Effector CD4-positive, alpha-beta T cell (primary cell): ENCODE results near the gene DTNA.
"Not testable (repeated sequence)": the region's sequence is repeated elsewhere in the genome, so short reads cannot be mapped to it uniquely, and the experiment has no call there.

Experiments
- DNase-seq: peaks from one replicate; pipeline ENCODE4 v3.0.0-alpha.2; 2020

The DTNA gene

GRCh38 chr18:34726286-34727004 is 16.3 kb downstream of the DTNA start:
- no peak for DNase-seq

DNA sequence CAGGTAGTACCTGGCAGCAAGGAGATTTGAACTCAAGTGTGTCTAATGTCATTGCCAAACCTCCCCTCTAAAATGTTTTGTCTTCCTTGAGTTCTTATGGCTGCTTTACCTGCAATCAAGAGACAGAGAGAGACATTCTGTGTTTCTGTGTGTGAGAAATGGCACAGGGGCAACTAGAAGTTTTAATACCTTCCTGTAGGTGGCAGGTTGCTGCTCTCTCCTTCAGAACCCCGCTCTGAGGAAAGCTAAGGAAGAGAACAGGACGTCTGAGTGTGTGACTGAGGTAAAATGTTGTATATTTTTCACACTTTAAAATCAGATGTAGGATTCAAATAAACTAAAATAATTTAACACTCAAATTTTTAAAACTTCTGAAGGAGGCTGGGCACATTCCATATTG is 19.2 kb downstream of the DTNA start:
- no peak for DNase-seq

- DNase-seq, result no peak
These were observed 19.8 kb downstream of the DTNA start for GRCh38 chr18:34729740-34730355.

DNA sequence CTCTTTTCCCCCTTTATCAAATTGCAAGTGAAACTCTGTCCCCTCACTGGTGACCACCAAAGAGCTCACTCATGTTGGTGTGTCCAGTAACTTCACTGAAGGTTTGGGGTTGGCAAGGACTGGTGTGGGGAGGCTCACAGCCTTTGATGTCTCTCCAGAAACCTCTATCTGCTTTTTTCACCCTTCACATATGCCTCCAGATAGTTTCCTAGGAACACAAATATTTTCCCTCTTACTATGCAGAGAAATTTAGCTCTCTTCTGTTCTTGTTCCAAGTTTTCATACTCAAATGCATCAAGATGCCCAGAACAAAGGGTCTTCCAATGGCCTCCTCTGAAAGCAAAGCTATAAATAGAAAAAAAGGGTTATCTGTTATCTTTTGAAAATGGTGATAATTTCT is 20.7 kb downstream of the DTNA start:
- DNase-seq, result no peak

GRCh38 chr18:34734056-34734455 is 24.0 kb downstream of the DTNA start:
- no peak for DNase-seq

- not testable (repeated sequence) for DNase-seq
These were observed 24.4 kb downstream of the DTNA start for GRCh38 chr18:34734526-34734925.

- no peak for DNase-seq
These were observed 28.2 kb downstream of the DTNA start for GRCh38 chr18:34738175-34738894.

GRCh38 chr18:34740101-34740500 is 30.0 kb downstream of the DTNA start:
- no peak for DNase-seq

- DNase-seq, result no peak
These were observed 30.6 kb downstream of the DTNA start for GRCh38 chr18:34740724-34741123.

GRCh38 chr18:34741401-34741800 is 31.3 kb downstream of the DTNA start:
- DNase-seq, result no peak

GRCh38 chr18:34742891-34743341 is 32.8 kb downstream of the DTNA start:
- no peak for DNase-seq

- no peak for DNase-seq
These were observed 34.5 kb downstream of the DTNA start for GRCh38 chr18:34744569-34744968.

GRCh38 chr18:34746614-34747013 is 36.5 kb downstream of the DTNA start:
- DNase-seq, result no peak

- no peak for DNase-seq
These were observed 39.6 kb downstream of the DTNA start for GRCh38 chr18:34749721-34750120.

GRCh38 chr18:34752056-34752455 is 42.0 kb downstream of the DTNA start:
- no peak for DNase-seq

GRCh38 chr18:34754300-34754699 is 44.2 kb downstream of the DTNA start:
- no peak for DNase-seq

- no peak for DNase-seq
These were observed 47.6 kb downstream of the DTNA start for GRCh38 chr18:34757666-34758065.

GRCh38 chr18:34758378-34758948 is 48.4 kb downstream of the DTNA start:
- no peak for DNase-seq

GRCh38 chr18:34760444-34760843 is 50.3 kb downstream of the DTNA start:
- DNase-seq, result no peak

- no peak for DNase-seq
These were observed 54.4 kb downstream of the DTNA start for GRCh38 chr18:34764451-34764850.

DNA sequence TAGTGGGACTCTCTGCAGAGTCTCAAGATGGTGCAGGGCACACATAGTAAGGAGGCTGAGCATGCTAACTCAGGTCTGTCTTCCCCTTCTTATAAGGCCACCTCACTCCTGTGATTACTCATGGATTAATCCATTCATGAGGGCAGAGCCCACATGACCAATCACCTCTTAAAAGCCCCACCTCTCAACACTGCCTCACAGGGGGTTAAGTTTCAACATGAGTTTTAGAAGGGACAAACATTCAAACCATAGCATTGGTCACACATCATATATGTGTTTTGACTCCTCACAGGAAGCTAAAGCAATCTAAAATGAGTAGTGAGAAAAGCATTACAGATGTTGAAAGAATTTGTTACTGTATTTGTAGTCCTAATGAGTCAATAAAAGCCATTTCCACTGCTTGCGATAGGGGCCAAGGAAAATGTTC is 57.5 kb downstream of the DTNA start:
- DNase-seq, result no peak

DNA sequence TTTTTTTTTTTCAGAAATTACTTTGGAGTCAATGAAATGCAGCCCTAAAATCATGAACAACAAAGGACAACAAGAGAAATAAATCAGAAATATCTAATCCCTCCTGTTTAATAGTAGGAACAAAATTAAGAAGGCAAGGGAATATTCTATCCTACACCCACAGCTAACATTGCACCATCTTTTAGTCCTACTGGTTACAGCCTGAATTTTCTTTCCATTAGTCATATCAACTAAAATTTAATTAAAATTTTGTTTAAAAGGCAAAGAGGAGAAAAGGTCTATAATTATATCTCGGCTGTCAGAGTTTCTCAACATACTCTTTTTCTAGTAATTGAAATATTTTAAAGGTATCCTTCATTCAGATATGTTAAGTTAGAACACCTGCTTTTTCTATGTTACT is 61.9 kb downstream of the DTNA start:
- DNase-seq, result no peak

GRCh38 chr18:34772887-34773286 is 62.8 kb downstream of the DTNA start:
- DNase-seq, result no peak

GRCh38 chr18:34773378-34773777 is 63.3 kb downstream of the DTNA start:
- DNase-seq, result no peak
